IPS DF 6.9 (cell line): ENCODE measurements around the gene ARMC5.
"Not testable (repeated sequence)": the region's sequence is repeated elsewhere in the genome, so short reads cannot be mapped to it uniquely, and the experiment has no call there.

Source experiments
- DNase-seq: peaks from one replicate; pipeline ENCODE4 v3.0.0-alpha.2; 2013; ENCODE audit warnings: low read depth, low spot score
- H3K27ac ChIP-seq: one replicate; pipeline ENCODE4 v1.5.1; 2013; ENCODE audit warnings: low read length, control low read depth
- H3K27me3 ChIP-seq: 2 replicates; pipeline ENCODE4 v1.6.1; 2013; ENCODE audit warnings: mild to moderate bottlenecking, low read length; ENCODE audit not compliant: control insufficient read depth, insufficient read depth
- H3K36me3 ChIP-seq: 2 replicates; pipeline ENCODE4 v1.6.1; 2013; ENCODE audit warnings: low read length; ENCODE audit not compliant: control insufficient read depth, insufficient read depth
- H3K4me1 ChIP-seq: 2 replicates; pipeline ENCODE4 v1.6.1; 2013; ENCODE audit warnings: low read length; ENCODE audit not compliant: control insufficient read depth, insufficient read depth
- H3K4me3 ChIP-seq: 2 replicates; pipeline ENCODE4 v1.5.1; 2013; ENCODE audit warnings: mild to moderate bottlenecking, low read length
- H3K9me3 ChIP-seq: 2 replicates; pipeline ENCODE4 v1.6.1; 2013; ENCODE audit warnings: low read length, inconsistent platforms; ENCODE audit not compliant: control insufficient read depth, insufficient read depth
- WGBS: extraction: QIAGEN DNeasy Blood & Tissue Kit; methylation state at CpG from one replicate; pipeline ENCODE4 v1.1.7; 2013; ENCODE audit warnings: mixed read lengths, missing lambda C conversion rate; ENCODE audit not compliant: insufficient read length, insufficient coverage; 5-methylcytosine and 5-hydroxymethylcytosine counted together

Gene ARMC5

GRCh38 chr16:31501226-31501965, 42.1 kb downstream of the ARMC5 start:
- no CpG with 5 or more reads among the region's 3 CpGs for WGBS
- Histone ChIP-seq H3K36me3 (0 out of 2 replicates have a peak, but pooled peaks cover 6% of the 10 kb centered on the region), H3K4me3 (no peak overlapping the region), H3K27me3 (no peaks in the 10 kb centered on the region), H3K27ac (no peak overlapping the region), H3K9me3 (no peaks in the 10 kb centered on the region), H3K4me1 (peaks cover 4% of the 10 kb centered on the region)
- no peak for DNase-seq

- Histone ChIP-seq H3K9me3 (no peaks in the 10 kb centered on the region), H3K4me1 (peaks cover 4% of the 10 kb centered on the region), H3K4me3 (no peak overlapping the region), H3K27me3 (no peaks in the 10 kb centered on the region), H3K36me3 (0 out of 2 replicates have a peak, but pooled peaks cover under 1% of the 10 kb centered on the region), H3K27ac (no peak overlapping the region)
- WGBS: no CpG with 5 or more reads among the region's 4 CpGs
- DNase-seq: no peak
Observed at GRCh38 chr16:31501966-31502348, 42.7 kb downstream of the ARMC5 start.

- no peak for DNase-seq
- Histone ChIP-seq H3K27me3 (no peaks in the 10 kb centered on the region), H3K27ac (no peak overlapping the region), H3K4me3 (no peak overlapping the region), H3K4me1 (peaks cover 4% of the 10 kb centered on the region), H3K9me3 (no peaks in the 10 kb centered on the region), H3K36me3 (no peaks in the 10 kb centered on the region)
Observed at GRCh38 chr16:31502981-31503380, 43.7 kb downstream of the ARMC5 start.

GRCh38 chr16:31503555-31503954, 44.3 kb downstream of the ARMC5 start:
- not testable (repeated sequence) for H3K9me3 ChIP-seq, H3K27ac ChIP-seq, H3K4me3 ChIP-seq, H3K36me3 ChIP-seq, DNase-seq, H3K4me1 ChIP-seq, H3K27me3 ChIP-seq
- WGBS: no CpG with 5 or more reads among the region's 8 CpGs

GRCh38 chr16:31504159-31504558, 44.9 kb downstream of the ARMC5 start:
- DNase-seq: no peak
- H3K27me3 ChIP-seq: no peaks in the 10 kb centered on the region
- H3K27ac ChIP-seq: no peak overlapping the region
- no peak overlapping the region for H3K4me3 ChIP-seq
- H3K36me3 ChIP-seq: no peaks in the 10 kb centered on the region
- WGBS: no CpG with 5 or more reads among the region's 8 CpGs
- H3K9me3 ChIP-seq: no peaks in the 10 kb centered on the region
- H3K4me1 ChIP-seq: peaks cover 4% of the 10 kb centered on the region

GRCh38 chr16:31505483-31505882, 46.2 kb downstream of the ARMC5 start:
- H3K27ac ChIP-seq: no peak overlapping the region
- no peaks in the 10 kb centered on the region for H3K27me3 ChIP-seq
- no peaks in the 10 kb centered on the region for H3K36me3 ChIP-seq
- peaks cover 4% of the 10 kb centered on the region for H3K4me1 ChIP-seq
- no peaks in the 10 kb centered on the region for H3K9me3 ChIP-seq
- no peak overlapping the region for H3K4me3 ChIP-seq
- DNase-seq: no peak
- no CpG with 5 or more reads among the region's 4 CpGs for WGBS

- H3K9me3 ChIP-seq: no peaks in the 10 kb centered on the region
- no peaks in the 10 kb centered on the region for H3K4me1 ChIP-seq
- no peak overlapping the region for H3K27ac ChIP-seq
- no peaks in the 10 kb centered on the region for H3K27me3 ChIP-seq
- no peak for DNase-seq
- peak overlapping the region; percentile 76 for H3K4me3 ChIP-seq
- H3K36me3 ChIP-seq: no peaks in the 10 kb centered on the region
- no CpG with 5 or more reads among the region's 12 CpGs for WGBS
Observed at GRCh38 chr16:31507617-31507928, 48.3 kb downstream of the ARMC5 start.

- Histone ChIP-seq H3K36me3 (no peaks in the 10 kb centered on the region), H3K4me3 (peak within 1 kb of the TSS; percentile 76), H3K9me3 (no peaks in the 10 kb centered on the region), H3K27me3 (no peaks in the 10 kb centered on the region), H3K4me1 (no peaks in the 10 kb centered on the region), H3K27ac (no peak within 1 kb of the TSS)
- no CpG with 5 or more reads among the region's 65 CpGs for WGBS
- DNase-seq: no peak
Observed at GRCh38 chr16:31507929-31508705, 48.8 kb downstream of the ARMC5 start, which contains the start of gene RUSF1. RUSF1 (minus strand) TSS chr16:31508391; CDS start chr16:31508373, 18 bp downstream.

GRCh38 chr16:31508706-31509195, 49.5 kb downstream of the ARMC5 start:
- H3K4me3 ChIP-seq: peak overlapping the region; percentile 76; the same call in 1 of the 2 replicates
- no peak for DNase-seq
- no peaks in the 10 kb centered on the region for H3K4me1 ChIP-seq
- WGBS: no CpG with 5 or more reads among the region's 6 CpGs
- H3K9me3 ChIP-seq: no peaks in the 10 kb centered on the region
- H3K27me3 ChIP-seq: no peaks in the 10 kb centered on the region
- no peaks in the 10 kb centered on the region for H3K36me3 ChIP-seq
- H3K27ac ChIP-seq: no peak overlapping the region

GRCh38 chr16:31513126-31513525, 53.8 kb downstream of the ARMC5 start:
- no peak for DNase-seq
- Histone ChIP-seq H3K27me3 (no peaks in the 10 kb centered on the region), H3K27ac (no peak overlapping the region)

More at GRCh38 chr16:31513126-31513525, 53.8 kb downstream of the ARMC5 start:
- no peaks in the 10 kb centered on the region for H3K9me3 ChIP-seq
- no peaks in the 10 kb centered on the region for H3K4me1 ChIP-seq
- H3K4me3 ChIP-seq: no peak overlapping the region
- H3K36me3 ChIP-seq: no peaks in the 10 kb centered on the region
- WGBS: no CpG with 5 or more reads among the region's 6 CpGs
